ENCODE data around the gene SLX4.

Gene SLX4

GRCh38 chr16:3576211-3576610 lies 35.2 kb downstream of the SLX4 start:
- peaks cover 42 to 51% of the 10 kb centered on the region in 2 experiments for H3K4me1 ChIP-seq (ENCODE audit: control insufficient read depth in 1 of 2, insufficient read depth in 1 of 2, low read depth in 1 of 2, low read length in 1 of 2)
- peak overlapping the region in 1 of 2 experiments; percentile 29 for H3K4me3 ChIP-seq (ENCODE audit: low read depth in 1 of 2, low read length in 1 of 2)
- H3K27me3 ChIP-seq = peaks cover 60% of the 10 kb centered on the region
- TF ChIP-seq, protein P1, sequence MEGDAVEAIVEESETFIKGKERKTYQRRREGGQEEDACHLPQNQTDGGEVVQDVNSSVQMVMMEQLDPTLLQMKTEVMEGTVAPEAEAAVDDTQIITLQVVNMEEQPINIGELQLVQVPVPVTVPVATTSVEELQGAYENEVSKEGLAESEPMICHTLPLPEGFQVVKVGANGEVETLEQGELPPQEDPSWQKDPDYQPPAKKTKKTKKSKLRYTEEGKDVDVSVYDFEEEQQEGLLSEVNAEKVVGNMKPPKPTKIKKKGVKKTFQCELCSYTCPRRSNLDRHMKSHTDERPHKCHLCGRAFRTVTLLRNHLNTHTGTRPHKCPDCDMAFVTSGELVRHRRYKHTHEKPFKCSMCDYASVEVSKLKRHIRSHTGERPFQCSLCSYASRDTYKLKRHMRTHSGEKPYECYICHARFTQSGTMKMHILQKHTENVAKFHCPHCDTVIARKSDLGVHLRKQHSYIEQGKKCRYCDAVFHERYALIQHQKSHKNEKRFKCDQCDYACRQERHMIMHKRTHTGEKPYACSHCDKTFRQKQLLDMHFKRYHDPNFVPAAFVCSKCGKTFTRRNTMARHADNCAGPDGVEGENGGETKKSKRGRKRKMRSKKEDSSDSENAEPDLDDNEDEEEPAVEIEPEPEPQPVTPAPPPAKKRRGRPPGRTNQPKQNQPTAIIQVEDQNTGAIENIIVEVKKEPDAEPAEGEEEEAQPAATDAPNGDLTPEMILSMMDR (IDR thresholded peaks at IDR 0.05) = no peak
- no peaks in the 10 kb centered on the region for H3K36me3 ChIP-seq
- H3K27ac ChIP-seq = no peak overlapping the region
- no peaks in the 10 kb centered on the region for H3K9me3 ChIP-seq

- Histone ChIP-seq H3K9me3 (no peaks in the 10 kb centered on the region), H3K27me3 (peaks cover 57% of the 10 kb centered on the region), H3K36me3 (no peaks in the 10 kb centered on the region), H3K4me1 (ENCODE audit: control insufficient read depth in 1 of 2, insufficient read depth in 1 of 2, low read depth in 1 of 2, low read length in 1 of 2) (peaks cover 40 to 46% of the 10 kb centered on the region in 2 experiments), H3K4me3 (ENCODE audit: low read depth in 1 of 2, low read length in 1 of 2) (no peak overlapping the region), H3K27ac (no peak overlapping the region)
- TF ChIP-seq, protein P1 (IDR thresholded peaks at IDR 0.05) = no peak
Observed at GRCh38 chr16:3575491-3575890, 35.9 kb downstream of the SLX4 start.

GRCh38 chr16:3574195-3574594 lies 37.2 kb downstream of the SLX4 start:
- Histone ChIP-seq H3K4me1 (ENCODE audit: control insufficient read depth in 1 of 2, insufficient read depth in 1 of 2, low read depth in 1 of 2, low read length in 1 of 2) (peaks cover 27 to 33% of the 10 kb centered on the region in 2 experiments), H3K27me3 (peaks cover 44% of the 10 kb centered on the region), H3K9me3 (no peaks in the 10 kb centered on the region), H3K27ac (no peak overlapping the region), H3K36me3 (no peaks in the 10 kb centered on the region), H3K4me3 (ENCODE audit: low read depth in 1 of 2, low read length in 1 of 2) (no peak overlapping the region)
- TF ChIP-seq, protein P1 (IDR thresholded peaks at IDR 0.05) = no peak

- Histone ChIP-seq H3K4me3 (ENCODE audit: low read depth in 1 of 2, low read length in 1 of 2) (no peak overlapping the region), H3K27me3 (peaks cover 35% of the 10 kb centered on the region), H3K9me3 (no peaks in the 10 kb centered on the region), H3K4me1 (ENCODE audit: control insufficient read depth in 1 of 2, insufficient read depth in 1 of 2, low read depth in 1 of 2, low read length in 1 of 2) (peaks cover 18 to 24% of the 10 kb centered on the region in 2 experiments), H3K36me3 (no peaks in the 10 kb centered on the region), H3K27ac (no peak overlapping the region)
- TF ChIP-seq, protein P1 (IDR thresholded peaks at IDR 0.05) = no peak
Observed at GRCh38 chr16:3573146-3573815, 38.1 kb downstream of the SLX4 start.

GRCh38 chr16:3570420-3571062 lies 40.9 kb downstream of the SLX4 start:
- Histone ChIP-seq H3K27me3 (peaks cover 7% of the 10 kb centered on the region), H3K36me3 (no peaks in the 10 kb centered on the region), H3K27ac (no peak overlapping the region), H3K9me3 (no peaks in the 10 kb centered on the region), H3K4me3 (ENCODE audit: low read depth in 1 of 2, low read length in 1 of 2) (no peak overlapping the region), H3K4me1 (ENCODE audit: control insufficient read depth in 1 of 2, insufficient read depth in 1 of 2, low read depth in 1 of 2, low read length in 1 of 2) (no peaks in the 10 kb centered on the region)
- TF ChIP-seq, protein P1 (IDR thresholded peaks at IDR 0.05) = no peak

Measured in neutrophil (primary cell).